IMR-90 (cell line): ENCODE results near the gene CADM2. TPM values are rescaled to one million over a fixed set of nuclear protein-coding genes. Genes with fewer than 3 reads are reported as not detected.

Experiments
- ATAC-seq: fragments of 200-7000 bp; cut with Tn5 transposase; 2 replicates; pipeline ENCODE4 v1.9.1; 2020; ENCODE audit warnings: low read depth, mild to moderate bottlenecking, moderate library complexity
- BruUV-seq: library from RNA; stranded (reverse); fragments of 400-500 nt; replicated peaks from 2 replicates; lab custom pipeline; 2021; lab: Mats Ljungman, UMichigan
- CTCF ChIA-PET: fragments of 300-600 bp; formaldehyde crosslinking; extraction: SDS; loops from one replicate; lab custom pipeline; 2021; ENCODE audit warnings: antibody characterized with exemption; lab: Yijun Ruan, JAX
- POLR2A ChIA-PET: fragments of 300-600 bp; sonication (Branson Sonifier 250); formaldehyde crosslinking; loops from one replicate; lab custom pipeline; 2022; ENCODE audit warnings: antibody characterized with exemption; ENCODE audit not compliant: unreplicated experiment; lab: Charles Lee
- DNase-seq: peaks from one replicate; pipeline ENCODE4 v3.0.0; 2013
- H2AFZ ChIP-seq: replicated peaks from 2 replicates; pipeline ENCODE3; 2013; ENCODE audit warnings: low read length, mild to moderate bottlenecking; ENCODE audit not compliant: poor library complexity
- H2AK5ac ChIP-seq: 2 replicates; pipeline ENCODE4 v1.6.1; 2013; ENCODE audit warnings: low read depth, low read length, inconsistent platforms
- H2AK9ac ChIP-seq: replicated peaks from 2 replicates; pipeline ENCODE3; 2013; ENCODE audit warnings: mild to moderate bottlenecking, low read depth, low read length, moderate library complexity; ENCODE audit not compliant: poor library complexity
- H2BK120ac ChIP-seq: 2 replicates; pipeline ENCODE4 v1.6.1; 2013; ENCODE audit warnings: low read depth, low read length, inconsistent platforms
- H2BK15ac ChIP-seq: 3 replicates; pipeline ENCODE4 v1.6.1; 2013; ENCODE audit warnings: low read depth, low read length, inconsistent platforms
- H2BK20ac ChIP-seq: 2 replicates; pipeline ENCODE4 v1.6.1; 2013; ENCODE audit warnings: low read depth, mild to moderate bottlenecking, inconsistent platforms, low read length, moderate library complexity
- H2BK5ac ChIP-seq: 2 replicates; pipeline ENCODE4 v1.6.1; 2013; ENCODE audit warnings: mild to moderate bottlenecking, low read depth, low read length, inconsistent platforms; ENCODE audit not compliant: poor library complexity, severe bottlenecking
- H3K14ac ChIP-seq: replicated peaks from 2 replicates; pipeline ENCODE4 v1.6.1; 2013; ENCODE audit warnings: low read depth, low read length, inconsistent platforms
- H3K18ac ChIP-seq: 2 replicates; pipeline ENCODE4 v1.6.1; 2013; ENCODE audit warnings: low read depth, low read length, control low read depth
- H3K23ac ChIP-seq: 2 replicates; pipeline ENCODE4 v1.6.1; 2013; ENCODE audit warnings: low read depth, low read length, inconsistent platforms
- H3K27ac ChIP-seq: 2 replicates; pipeline ENCODE4 v1.5.1; 2013; ENCODE audit warnings: mild to moderate bottlenecking, control low read depth, low read length; ENCODE audit not compliant: insufficient read depth
- H3K27me3 ChIP-seq: 2 replicates; pipeline ENCODE4 v1.6.1; 2013; ENCODE audit warnings: low read length; ENCODE audit not compliant: control insufficient read depth, insufficient read depth
- H3K36me3 ChIP-seq: 2 replicates; pipeline ENCODE4 v1.6.1; 2013; ENCODE audit warnings: low read length, mixed read lengths; ENCODE audit not compliant: control insufficient read depth, insufficient read depth
- H3K4ac ChIP-seq: 2 replicates; pipeline ENCODE4 v1.6.1; 2013; ENCODE audit warnings: low read depth, low read length, inconsistent platforms
- H3K4me1 ChIP-seq: 2 replicates; pipeline ENCODE4 v1.6.1; 2013; ENCODE audit warnings: low read length, mixed read lengths; ENCODE audit not compliant: control insufficient read depth, insufficient read depth
- H3K4me2 ChIP-seq: 2 replicates; pipeline ENCODE4 v1.6.1; 2013; ENCODE audit warnings: low read depth, mild to moderate bottlenecking, control low read depth, low read length, moderate library complexity
- H3K4me3 ChIP-seq: 2 replicates; pipeline ENCODE4 v1.5.1; 2013; ENCODE audit warnings: low read depth, mild to moderate bottlenecking, control low read depth, low read length, moderate library complexity; ENCODE audit not compliant: insufficient read depth
- H3K56ac ChIP-seq: 2 replicates; pipeline ENCODE4 v1.6.1; 2013; ENCODE audit warnings: low read length, inconsistent platforms; ENCODE audit not compliant: insufficient read depth; ENCODE audit errors: extremely low read depth
- H3K79me1 ChIP-seq, 2 experiments: 2 replicates each; pipeline ENCODE4 v1.6.1; 2013; ENCODE audit warnings: low read length in 2 of 2, inconsistent platforms in 1 of 2, low read depth in 1 of 2
- H3K9ac ChIP-seq: 2 replicates; pipeline ENCODE4 v1.6.1; 2013; ENCODE audit warnings: low read depth, low read length, control low read depth
- H3K9me1 ChIP-seq: 2 replicates; pipeline ENCODE4 v1.6.1; 2013; ENCODE audit warnings: low read length, inconsistent platforms; ENCODE audit not compliant: insufficient read depth
- H3K9me3 ChIP-seq: 2 replicates; pipeline ENCODE4 v1.6.1; 2013; ENCODE audit warnings: low read length; ENCODE audit not compliant: control insufficient read depth, insufficient read depth
- H4K20me1 ChIP-seq: 2 replicates; pipeline ENCODE4 v1.6.1; 2013; ENCODE audit warnings: low read length, inconsistent platforms; ENCODE audit not compliant: insufficient read depth
- H4K5ac ChIP-seq: 2 replicates; pipeline ENCODE4 v1.6.1; 2013; ENCODE audit warnings: mild to moderate bottlenecking, low read depth, low read length, control low read depth
- H4K8ac ChIP-seq, 2 experiments: 2 replicates each; pipeline ENCODE4 v1.6.1; 2013; ENCODE audit warnings: low read depth in 2 of 2, low read length in 2 of 2, control low read depth in 1 of 2, inconsistent platforms in 1 of 2
- H4K91ac ChIP-seq: 2 replicates; pipeline ENCODE4 v1.6.1; 2013; ENCODE audit warnings: low read depth, low read length, inconsistent platforms; ENCODE audit not compliant: insufficient read depth
- BHLHE40 ChIP-seq: fragments of 150-350 bp; IDR thresholded peaks from 2 replicates; pipeline ENCODE4 v1.6.1; 2016; ENCODE audit warnings: mild to moderate bottlenecking, low read depth, low read length
- CEBPB ChIP-seq: IDR thresholded peaks from 2 replicates; pipeline ENCODE4 v1.6.1; 2012; ENCODE audit warnings: low read depth, low read length, improper control_type of control experiment
- CHD1 ChIP-seq: IDR thresholded peaks from 2 replicates; pipeline ENCODE4 v1.6.1; 2012; ENCODE audit warnings: low read depth, low read length, improper control_type of control experiment
- CTCF ChIP-seq: conservative IDR thresholded peaks from 2 replicates; pipeline ENCODE4 v1.5.1; 2012; ENCODE audit warnings: mild to moderate bottlenecking, low read depth, low read length, improper control_type of control experiment
- ELK1 ChIP-seq: fragments of 150-350 bp; IDR thresholded peaks from 2 replicates; pipeline ENCODE4 v1.6.1; 2016; ENCODE audit warnings: low read depth, mild to moderate bottlenecking, low read length, moderate library complexity, borderline replicate concordance
- FOS ChIP-seq: fragments of 150-350 bp; IDR thresholded peaks from 2 replicates; pipeline ENCODE4 v1.6.1; 2016; ENCODE audit warnings: low read depth, low read length
- MAFK ChIP-seq: IDR thresholded peaks from 2 replicates; pipeline ENCODE4 v1.6.1; 2012; ENCODE audit warnings: low read depth, low read length, improper control_type of control experiment
- MAZ ChIP-seq: IDR thresholded peaks from 2 replicates; pipeline ENCODE4 v1.6.1; 2012; ENCODE audit warnings: low read depth, mild to moderate bottlenecking, low read length, improper control_type of control experiment, moderate library complexity, borderline replicate concordance
- MXI1 ChIP-seq: IDR thresholded peaks from 2 replicates; pipeline ENCODE4 v1.6.1; 2012; ENCODE audit warnings: low read depth, mild to moderate bottlenecking, low read length, moderate library complexity, borderline replicate concordance
- NFE2L2 ChIP-seq: fragments of 150-350 bp; IDR thresholded peaks from 2 replicates; pipeline ENCODE4 v1.6.1; 2016; ENCODE audit warnings: low read depth, mild to moderate bottlenecking, low read length
- POLR2A ChIP-seq: IDR thresholded peaks from 2 replicates; pipeline ENCODE4 v1.6.1; 2012; ENCODE audit warnings: mild to moderate bottlenecking, low read depth, low read length
- RAD21 ChIP-seq: IDR thresholded peaks from 2 replicates; pipeline ENCODE4 v1.6.1; 2012; ENCODE audit warnings: low read length, improper control_type of control experiment
- RCOR1 ChIP-seq: IDR thresholded peaks from 2 replicates; pipeline ENCODE4 v1.6.1; 2012; ENCODE audit warnings: mild to moderate bottlenecking, low read length, improper control_type of control experiment; ENCODE audit not compliant: insufficient replicate concordance
- RFX5 ChIP-seq: IDR thresholded peaks from 2 replicates; pipeline ENCODE4 v1.8.0; 2012; ENCODE audit warnings: low read depth, mild to moderate bottlenecking, low read length, moderate library complexity
- SMC3 ChIP-seq: fragments of 150-350 bp; IDR thresholded peaks from 2 replicates; pipeline ENCODE4 v1.6.1; 2016; ENCODE audit warnings: low read depth, mild to moderate bottlenecking, antibody characterized with exemption, low read length, moderate library complexity
- dilution Hi-C: fragments of 300-500 bp; cut with HindIII; formaldehyde crosslinking; loops from one replicate; pipeline ENCODE4 v1.14.3; 2018; ENCODE audit warnings: low sequenced_read_pairs; ENCODE audit not compliant: unreplicated experiment
- in situ Hi-C: fragments of 300-500 bp; cut with MboI; formaldehyde crosslinking; loops from 3 replicates; pipeline ENCODE4 v1.14.3; 2019; ENCODE audit warnings: low sequenced_read_pairs, inconsistent platforms, mixed read lengths
- intact Hi-C: fragments of 100-400 bp; cut with micrococcal nuclease; formaldehyde crosslinking; loops from 2 replicates; pipeline ENCODE4 v1.10.0; 2022
- polyA plus RNA-seq, 3 experiments: library from polyadenylated mRNA; depleted of rRNA; stranded (reverse); fragments of >200 nt; gene quantifications; 2 replicates each; pipeline ENCODE4 v1.2.3, GENCODE V29; 2012; ENCODE audit warnings: low replicate concordance in 1 of 3
- total RNA-seq: library from RNA; depleted of rRNA; stranded (reverse); fragments of >200 nt; gene quantifications from 2 replicates; pipeline ENCODE4 v1.2.3, GENCODE V29; 2012
- TF ChIP-seq, protein P1 (sequence below): fragments of 150-350 bp; IDR thresholded peaks from 2 replicates; pipeline ENCODE4 v1.6.1; 2017; ENCODE audit warnings: mild to moderate bottlenecking, antibody characterized with exemption, low read length, low read depth

The CADM2 gene
- total and polyA plus RNA-seq, 2 of the 4 experiments (the other 2 are of a cell fraction) = not detected

DNA sequence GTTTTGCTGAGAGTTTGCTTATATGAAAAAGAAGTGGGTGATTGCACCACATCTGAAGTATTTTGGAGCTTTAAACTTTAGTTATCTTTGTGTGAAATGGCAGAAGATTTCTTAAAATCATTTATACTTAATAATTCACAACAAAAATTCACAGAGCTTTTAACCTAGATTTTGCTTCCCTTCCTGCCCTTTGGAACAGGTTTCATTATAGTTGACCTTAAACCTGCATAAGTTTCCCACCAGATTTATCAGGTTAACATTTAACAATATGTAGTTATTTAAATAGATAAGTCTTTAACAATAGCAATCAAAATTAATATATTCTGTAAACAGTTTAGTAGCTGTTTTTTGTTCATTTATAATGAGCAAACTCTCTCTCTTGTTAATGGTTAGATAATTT lies 30.3 kb downstream of the CADM2 start:
- Histone ChIP-seq H3K14ac (no peak overlapping the region), H3K4ac (no peak overlapping the region), H3K9me1 (no peaks in the 10 kb centered on the region), H3K4me2 (no peak overlapping the region), H3K4me3 (no peak overlapping the region), H2AK5ac (no peak overlapping the region), H3K56ac (no peak overlapping the region), H4K91ac (no peak overlapping the region), H3K4me1 (no peaks in the 10 kb centered on the region), H3K18ac (no peak overlapping the region), H3K27ac (no peak overlapping the region), H2BK15ac (no peak overlapping the region), H2AK9ac (no peak overlapping the region), H4K8ac (no peak overlapping the region), H3K9me3 (no peaks in the 10 kb centered on the region), H2BK120ac (no peak overlapping the region), H2BK5ac (no peak overlapping the region), H2AFZ (no peak overlapping the region), H3K27me3 (no peaks in the 10 kb centered on the region), H3K23ac (no peak overlapping the region), H4K20me1 (no peaks in the 10 kb centered on the region), H3K79me1 (no peaks in the 10 kb centered on the region), H2BK20ac (no peak overlapping the region), H3K9ac (no peak overlapping the region), H3K36me3 (no peaks in the 10 kb centered on the region), H4K5ac (no peak overlapping the region)
- CTCF ChIA-PET = no interaction called here
- no peak for TF ChIP-seq CEBPB
- TF ChIP-seq MAFK = no peak
- TF ChIP-seq, protein P1, sequence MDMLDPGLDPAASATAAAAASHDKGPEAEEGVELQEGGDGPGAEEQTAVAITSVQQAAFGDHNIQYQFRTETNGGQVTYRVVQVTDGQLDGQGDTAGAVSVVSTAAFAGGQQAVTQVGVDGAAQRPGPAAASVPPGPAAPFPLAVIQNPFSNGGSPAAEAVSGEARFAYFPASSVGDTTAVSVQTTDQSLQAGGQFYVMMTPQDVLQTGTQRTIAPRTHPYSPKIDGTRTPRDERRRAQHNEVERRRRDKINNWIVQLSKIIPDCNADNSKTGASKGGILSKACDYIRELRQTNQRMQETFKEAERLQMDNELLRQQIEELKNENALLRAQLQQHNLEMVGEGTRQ = no peak
- no peak for TF ChIP-seq BHLHE40
- TF ChIP-seq RCOR1 = no peak
- TF ChIP-seq RAD21 = no peak
- no peak for TF ChIP-seq POLR2A
- TF ChIP-seq RFX5 = no peak
- no peak for TF ChIP-seq MXI1
- TF ChIP-seq NFE2L2 = no peak
- no peak for TF ChIP-seq CHD1
- no peak for TF ChIP-seq CTCF
- TF ChIP-seq FOS = no peak
- no peak for TF ChIP-seq MAZ
- TF ChIP-seq SMC3 = no peak
- TF ChIP-seq ELK1 = no peak
- POLR2A ChIA-PET = no interaction called here
- dilution Hi-C loops = no loop called here
- intact Hi-C loops = no loop called here
- no peak for ATAC-seq
- no TSS peak for BruUV-seq
- in situ Hi-C loops = no loop called here
- no peak for DNase-seq
